HUDEP-2 (cell line): ENCODE data around the gene MAP3K5.

Experiments used
- DNase-seq, 76 experiments: peaks; one replicate each; lab custom pipeline; 2025; ENCODE audit not compliant: unreplicated experiment in 76 of 76; lab: John Stamatoyannopoulos, UW

Gene MAP3K5

DNA sequence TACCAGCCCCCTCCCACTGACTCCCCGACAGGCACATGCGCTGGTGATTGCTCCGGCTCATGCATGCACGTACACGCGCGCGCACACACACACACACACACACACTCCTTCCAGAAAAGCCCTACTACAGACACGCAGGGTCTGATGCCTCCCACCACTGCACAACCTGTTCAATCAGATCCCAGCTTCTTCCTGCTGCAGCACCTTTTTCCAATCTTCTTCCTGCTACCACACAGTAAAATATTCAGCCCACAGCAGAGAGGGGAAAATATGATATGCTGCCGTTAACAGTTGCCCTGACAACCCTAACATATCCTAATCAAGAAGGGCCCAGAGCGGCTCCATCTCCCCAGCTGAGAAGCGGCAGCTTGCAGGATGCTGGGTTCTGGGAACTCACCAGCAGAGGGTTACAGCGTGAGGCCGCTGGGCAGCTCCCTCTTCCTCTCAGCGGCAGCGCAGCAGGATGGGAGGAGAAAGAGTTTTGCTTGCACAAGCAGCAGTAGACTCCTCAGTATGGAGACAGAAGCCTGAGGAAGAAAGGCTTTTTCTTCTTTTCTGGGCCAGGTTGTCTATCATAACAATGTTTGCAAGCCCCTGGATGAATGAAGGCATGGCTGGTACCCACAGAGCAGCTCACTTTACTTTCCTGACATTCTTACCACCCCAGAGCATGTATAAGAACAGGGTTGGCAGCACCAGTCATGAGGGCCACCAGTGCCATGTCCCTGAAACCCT is 265.9 kb downstream of the MAP3K5 start:
- no peak for DNase-seq

DNA sequence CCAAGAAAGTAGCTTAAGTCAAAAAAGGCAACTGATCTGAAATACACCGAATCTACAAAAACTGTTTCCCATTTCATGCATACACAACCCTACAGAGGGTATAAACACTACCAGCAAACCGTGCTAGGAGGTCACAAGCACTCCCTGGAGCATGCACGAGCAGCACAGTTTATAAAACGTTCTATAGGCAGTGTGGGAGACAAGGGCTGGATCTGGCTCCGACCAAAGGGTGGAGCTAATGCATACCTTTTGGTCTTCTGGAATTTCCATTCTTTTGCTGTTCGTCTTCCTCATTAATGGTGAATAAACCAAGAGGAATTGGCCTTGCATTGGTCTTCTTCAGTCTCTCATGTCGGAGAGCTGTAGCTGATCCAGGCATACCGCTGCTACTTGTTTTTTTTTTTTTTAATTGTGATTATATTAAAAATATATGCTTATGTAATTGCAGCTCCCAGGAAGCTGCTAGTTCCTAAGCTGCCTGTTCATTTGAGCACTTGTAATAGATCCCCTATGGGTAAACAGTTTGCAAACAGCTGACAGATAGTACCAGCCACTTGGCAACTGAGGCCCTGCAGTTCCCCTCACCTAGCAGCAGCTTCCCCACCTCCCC is 266.6 kb downstream of the MAP3K5 start:
- no peak for DNase-seq

GRCh38 chr6:136524936-136525413 is 267.3 kb downstream of the MAP3K5 start:
- no peak for DNase-seq

DNA sequence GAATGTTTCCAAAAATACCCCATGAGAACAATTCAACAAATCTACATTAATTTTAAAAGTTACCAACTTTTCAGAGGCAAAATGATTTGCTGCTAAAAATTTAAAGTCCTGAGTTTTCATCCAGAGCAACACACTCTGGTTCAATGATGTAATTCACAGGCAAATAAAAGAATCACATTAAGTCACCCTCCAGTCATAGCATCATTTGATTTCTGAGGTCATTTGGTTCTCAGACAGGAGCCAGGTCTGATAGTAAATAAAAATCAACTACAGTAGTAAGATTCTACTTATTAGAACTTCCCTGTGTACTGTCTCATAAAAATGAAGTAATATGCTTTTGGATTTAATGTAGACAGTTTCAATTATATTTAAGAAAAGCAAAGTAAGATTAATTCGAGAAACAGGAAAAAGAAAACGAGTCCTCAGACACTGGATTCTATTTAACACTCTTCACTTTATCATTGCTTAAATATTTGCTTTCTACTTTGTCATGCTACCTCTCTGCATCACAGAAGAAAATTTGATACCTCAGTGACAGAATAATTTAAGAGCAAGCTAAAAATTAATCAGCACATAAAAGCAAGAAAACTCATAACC is 267.8 kb downstream of the MAP3K5 start:
- no peak for DNase-seq

DNA sequence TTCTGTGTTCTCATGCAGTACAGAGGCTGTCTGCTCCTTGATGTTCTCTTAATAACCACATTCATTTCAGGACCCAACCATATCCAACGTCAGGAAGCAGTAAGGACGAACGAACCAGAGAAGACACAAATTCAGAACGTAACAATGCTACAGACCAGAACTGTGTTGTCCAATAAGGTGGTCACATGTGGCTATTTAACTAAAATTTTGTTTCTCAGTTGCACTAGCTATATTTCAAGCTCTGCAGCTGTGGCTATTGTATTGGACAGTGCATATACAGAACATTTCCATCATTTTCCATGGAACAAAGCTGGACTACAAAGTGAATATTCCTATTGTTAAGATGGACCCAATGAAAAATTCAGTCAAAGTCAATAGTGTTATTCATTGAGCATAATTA is 269.1 kb downstream of the MAP3K5 start:
- DNase-seq = no peak

DNA sequence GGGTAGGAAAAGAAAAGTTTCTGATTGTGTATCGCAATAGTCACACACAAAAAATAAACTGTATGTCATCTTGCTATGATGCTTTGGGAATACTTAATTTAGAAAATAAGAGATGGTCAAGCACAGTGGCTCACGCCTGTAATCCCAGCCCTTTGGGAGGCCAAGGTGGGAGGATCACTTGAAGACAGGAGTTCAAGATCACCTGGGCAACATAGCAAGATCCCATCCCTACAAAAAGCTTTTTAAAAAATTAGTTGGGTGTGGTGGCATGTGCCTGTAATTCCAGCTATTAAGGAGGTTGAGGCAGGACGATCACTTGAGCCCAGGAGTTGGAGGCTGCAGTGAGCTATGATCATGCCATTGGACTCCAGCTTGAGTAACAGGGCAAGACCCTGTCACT is 269.6 kb downstream of the MAP3K5 start:
- no peak for DNase-seq

GRCh38 chr6:136521911-136522310 is 270.4 kb downstream of the MAP3K5 start:
- no peak for DNase-seq

- peak in 1 of 76 experiments; percentile 2 for DNase-seq
These were observed 270.9 kb downstream of the MAP3K5 start for GRCh38 chr6:136521427-136521826.

GRCh38 chr6:136520517-136520916 is 271.8 kb downstream of the MAP3K5 start:
- no peak for DNase-seq

GRCh38 chr6:136517582-136517981 is 274.7 kb downstream of the MAP3K5 start:
- DNase-seq = no peak

- DNase-seq = no peak
These were observed 275.3 kb downstream of the MAP3K5 start for GRCh38 chr6:136517002-136517401.

GRCh38 chr6:136514591-136514990 is 277.7 kb downstream of the MAP3K5 start:
- peak in 1 of 76 experiments; percentile 3 for DNase-seq

- DNase-seq = no peak
These were observed 280.4 kb downstream of the MAP3K5 start for GRCh38 chr6:136511926-136512325.

GRCh38 chr6:136511397-136511796 is 280.9 kb downstream of the MAP3K5 start:
- no peak for DNase-seq

GRCh38 chr6:136510782-136511181 is 281.5 kb downstream of the MAP3K5 start:
- DNase-seq = no peak

GRCh38 chr6:136510299-136510698 is 282.0 kb downstream of the MAP3K5 start:
- no peak for DNase-seq

DNA sequence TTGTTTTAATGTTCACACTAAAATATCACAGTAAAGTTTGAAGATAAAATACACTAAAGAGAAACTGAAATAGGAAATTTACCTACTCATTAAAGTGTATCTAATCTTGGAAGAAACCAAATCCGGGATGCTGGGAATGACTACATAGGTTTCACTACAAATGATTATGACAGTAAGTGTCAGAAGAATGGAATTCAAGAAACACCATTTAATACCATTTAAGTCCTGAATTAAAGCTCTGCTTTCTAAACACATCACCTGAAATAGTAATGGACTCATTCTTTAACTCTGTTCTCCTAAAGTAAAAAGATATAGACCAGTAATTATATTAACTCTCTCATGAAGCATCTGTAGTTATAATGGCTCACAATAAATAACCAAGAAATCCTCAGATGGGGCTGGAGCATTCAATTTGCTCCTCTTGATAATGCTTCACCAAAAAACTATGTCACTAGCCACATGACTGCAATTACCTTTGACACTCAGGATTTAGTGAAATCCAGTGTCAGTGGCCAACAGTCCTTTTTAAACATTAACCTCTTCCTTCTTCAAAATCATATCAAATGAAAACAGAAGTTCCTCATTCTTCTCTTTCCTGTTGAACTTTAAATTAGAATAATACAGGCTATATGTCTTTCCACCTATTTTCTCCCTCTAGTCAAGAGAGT is 283.4 kb downstream of the MAP3K5 start:
- no peak for DNase-seq
